GM18498 (cell line): ENCODE measurements around the gene FAM228B.
"Not testable (repeated sequence)": the region's sequence is repeated elsewhere in the genome, so short reads cannot be mapped to it uniquely, and the experiment has no call there.

Source experiments
- ATAC-seq: cut with Tn5 transposase; IDR thresholded peaks from one replicate; pipeline ENCODE4 v1.9.1; 2021; ENCODE audit warnings: mild to moderate bottlenecking, moderate library complexity; ENCODE audit not compliant: unreplicated experiment

Gene FAM228B

GRCh38 chr2:24153478-24153877 lies 30.2 kb downstream of the FAM228B start:
- ATAC-seq, result no peak

- ATAC-seq, result no peak
Measured at GRCh38 chr2:24158131-24158530, 34.9 kb downstream of the FAM228B start.

- ATAC-seq, result no peak
Measured at GRCh38 chr2:24159708-24160107, 36.4 kb downstream of the FAM228B start.

GRCh38 chr2:24160761-24161160 lies 37.5 kb downstream of the FAM228B start:
- no peak for ATAC-seq

GRCh38 chr2:24162494-24162893 lies 39.2 kb downstream of the FAM228B start:
- no peak for ATAC-seq

- no peak for ATAC-seq
Measured at GRCh38 chr2:24163186-24163585, 39.9 kb downstream of the FAM228B start.

GRCh38 chr2:24163601-24164000 lies 40.3 kb downstream of the FAM228B start:
- no peak for ATAC-seq

- peak; percentile 66 for ATAC-seq
Measured at GRCh38 chr2:24164416-24164973, 41.2 kb downstream of the FAM228B start.

- no peak for ATAC-seq
Measured at GRCh38 chr2:24169023-24169422, 45.8 kb downstream of the FAM228B start.

GRCh38 chr2:24174851-24175277 lies 51.6 kb downstream of the FAM228B start, which contains the start of gene FAM228A:
FAM228A (plus strand) TSS chr2:24175053; CDS start chr2:24175481, 428 bp downstream.
- ATAC-seq, result no peak

- ATAC-seq, result no peak
Measured at GRCh38 chr2:24175631-24176187, 52.4 kb downstream of the FAM228B start.

GRCh38 chr2:24176326-24176725 lies 53.1 kb downstream of the FAM228B start:
- ATAC-seq, result no peak

GRCh38 chr2:24179683-24180082 lies 56.4 kb downstream of the FAM228B start:
- no peak for ATAC-seq

GRCh38 chr2:24181849-24182248 lies 58.6 kb downstream of the FAM228B start:
- ATAC-seq, result no peak

- no peak for ATAC-seq
Measured at GRCh38 chr2:24182507-24182906, 59.2 kb downstream of the FAM228B start.

- no peak for ATAC-seq
Measured at GRCh38 chr2:24183366-24184069, 60.2 kb downstream of the FAM228B start.

- no peak for ATAC-seq
Measured at GRCh38 chr2:24189551-24189950, 66.3 kb downstream of the FAM228B start.

- ATAC-seq, result no peak
Measured at GRCh38 chr2:24190503-24190902, 67.2 kb downstream of the FAM228B start.

- no peak for ATAC-seq
Measured at GRCh38 chr2:24191156-24191555, 67.9 kb downstream of the FAM228B start.

GRCh38 chr2:24191848-24192247 lies 68.6 kb downstream of the FAM228B start:
- ATAC-seq, result no peak

GRCh38 chr2:24197213-24197612 lies 73.9 kb downstream of the FAM228B start:
- not testable (repeated sequence) for ATAC-seq

- ATAC-seq, result no peak
Measured at GRCh38 chr2:24199968-24200590, 76.8 kb downstream of the FAM228B start.
